DMS79 (cell line): Measurements from ENCODE around the gene APH1B.
"Not testable (repeated sequence)": the region's sequence is repeated elsewhere in the genome, so short reads cannot be mapped to it uniquely, and the experiment has no call there.

Source experiments
- DNase-seq: peaks from one replicate; lab custom pipeline; 2025; lab: John Stamatoyannopoulos, UW

Gene APH1B

GRCh38 chr15:63299943-63300575 is 22.7 kb downstream of the APH1B start:
- DNase-seq = no peak

GRCh38 chr15:63301088-63301487 is 23.7 kb downstream of the APH1B start:
- no peak for DNase-seq

GRCh38 chr15:63305260-63305659 is 27.9 kb downstream of the APH1B start:
- no peak for DNase-seq

GRCh38 chr15:63306492-63307073 is 29.2 kb downstream of the APH1B start:
- no peak for DNase-seq

- no peak for DNase-seq
Observed at GRCh38 chr15:63308491-63308890, 31.1 kb downstream of the APH1B start.

GRCh38 chr15:63308947-63309346 is 31.5 kb downstream of the APH1B start:
- no peak for DNase-seq

GRCh38 chr15:63310646-63311045 is 33.2 kb downstream of the APH1B start:
- DNase-seq = no peak

GRCh38 chr15:63312286-63312685 is 34.9 kb downstream of the APH1B start:
- DNase-seq = no peak

GRCh38 chr15:63313825-63314224 is 36.4 kb downstream of the APH1B start:
- no peak for DNase-seq

- no peak for DNase-seq
Observed at GRCh38 chr15:63314409-63314808, 37.0 kb downstream of the APH1B start.

- no peak for DNase-seq
Observed at GRCh38 chr15:63318344-63318743, 40.9 kb downstream of the APH1B start.

GRCh38 chr15:63319065-63319464 is 41.7 kb downstream of the APH1B start:
- no peak for DNase-seq

- not testable (repeated sequence) for DNase-seq
Observed at GRCh38 chr15:63320446-63320845, 43.0 kb downstream of the APH1B start.

- DNase-seq = not testable (repeated sequence)
Observed at GRCh38 chr15:63320981-63321380, 43.6 kb downstream of the APH1B start.

- DNase-seq = no peak
Observed at GRCh38 chr15:63321462-63321861, 44.1 kb downstream of the APH1B start.

GRCh38 chr15:63322541-63322940 is 45.1 kb downstream of the APH1B start:
- DNase-seq = no peak

GRCh38 chr15:63323798-63324563 is 46.6 kb downstream of the APH1B start:
- DNase-seq = no peak

GRCh38 chr15:63324770-63325169 is 47.4 kb downstream of the APH1B start:
- no peak for DNase-seq

- no peak for DNase-seq
Observed at GRCh38 chr15:63327648-63328421, 50.4 kb downstream of the APH1B start.

- DNase-seq = no peak
Observed at GRCh38 chr15:63329567-63330350, 52.4 kb downstream of the APH1B start.

- DNase-seq = no peak
Observed at GRCh38 chr15:63330926-63331325, 53.5 kb downstream of the APH1B start.

- DNase-seq = no peak
Observed at GRCh38 chr15:63331456-63331855, 54.1 kb downstream of the APH1B start.
